GM19099 (cell line): ENCODE measurements around the gene HCAR2.

Experiments used
- POLR2A ChIP-seq: IDR thresholded peaks from 3 replicates; pipeline ENCODE4 v1.6.1; 2011; ENCODE audit warnings: low read depth; ENCODE audit not compliant: insufficient read length; ENCODE audit errors: extremely low read depth

Gene HCAR2

DNA sequence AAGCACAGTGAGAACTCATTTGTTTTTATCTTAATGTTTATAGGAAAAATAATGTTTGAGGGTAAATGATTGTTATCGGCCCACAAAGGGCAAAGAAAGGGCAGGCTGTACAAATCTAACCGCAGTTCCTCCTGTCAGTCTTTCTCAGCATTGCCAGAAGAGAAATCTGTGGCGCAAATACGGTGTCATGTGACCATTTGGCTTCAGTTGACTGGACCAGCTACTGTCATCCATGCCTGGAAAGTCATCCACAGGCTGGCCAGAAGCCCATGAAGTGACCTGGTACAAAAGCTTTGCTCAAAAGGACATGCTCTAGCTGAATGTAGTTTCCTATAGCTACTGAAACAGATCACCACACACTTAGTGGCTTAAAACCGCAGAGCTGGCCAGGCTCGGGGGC lies 43.6 kb downstream of the HCAR2 start:
- no peak for TF ChIP-seq POLR2A

DNA sequence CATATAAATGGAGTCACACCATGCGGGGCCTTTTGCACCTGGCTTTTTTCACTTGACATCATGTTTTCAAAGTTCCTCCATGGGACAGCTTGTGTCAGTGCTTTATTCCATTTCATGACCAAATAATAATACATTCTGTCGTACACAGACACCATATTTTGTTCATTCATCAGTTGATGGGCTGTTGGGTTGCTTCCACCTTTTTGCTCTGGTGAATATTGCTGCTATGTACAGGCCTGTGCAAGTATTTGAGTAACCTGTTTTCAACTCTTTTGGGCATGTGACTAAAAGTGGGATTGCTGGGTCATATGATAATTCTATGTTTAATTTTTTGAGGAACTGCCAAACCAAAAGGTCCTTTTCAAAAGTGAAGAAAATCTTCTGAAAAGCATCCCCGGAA lies 46.9 kb downstream of the HCAR2 start:
- no peak for TF ChIP-seq POLR2A

DNA sequence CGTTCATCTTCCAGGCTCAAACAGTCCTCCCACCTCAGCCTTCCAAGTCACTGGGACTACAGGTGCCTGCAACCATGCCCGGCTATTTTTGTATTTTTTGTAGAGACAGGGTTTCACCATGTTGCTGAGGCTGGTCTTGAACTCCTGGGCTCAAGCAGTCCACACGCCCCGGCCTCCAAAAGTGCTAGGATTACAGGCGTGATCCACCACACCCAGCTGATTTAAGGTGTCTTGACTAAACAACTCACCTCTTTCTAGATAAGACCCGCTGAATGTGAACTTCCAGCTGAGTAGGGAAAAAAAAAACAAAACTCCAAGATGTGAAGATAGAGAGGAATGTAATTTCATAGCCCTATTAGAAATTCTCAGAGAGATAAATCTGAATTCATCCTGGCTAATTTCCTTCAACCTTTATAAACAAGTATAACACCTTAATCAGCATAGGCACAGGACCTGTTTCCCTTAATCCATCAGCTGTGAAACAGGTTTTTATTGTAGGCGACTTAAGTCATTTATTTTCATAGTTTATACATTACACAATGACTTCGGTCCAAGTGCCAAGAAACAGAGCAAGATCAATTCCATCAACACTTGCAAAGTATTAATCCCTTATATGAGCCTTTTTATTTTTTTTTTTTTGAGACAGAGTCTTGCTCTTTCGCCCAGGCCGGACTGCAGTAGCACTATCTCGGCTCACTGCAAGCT lies 51.5 kb downstream of the HCAR2 start:
- no peak for TF ChIP-seq POLR2A
